H1 (cell line): ENCODE results near the gene SKP1. TPM values are rescaled to one million over a fixed set of nuclear protein-coding genes. Genes with fewer than 3 reads are reported as not detected.

Source experiments
- ASH2L ChIP-seq: fragments of 200-600, 300-600 bp; sonication (generic); IDR thresholded peaks from one replicate; pipeline ENCODE4 v1.7.1; 2017; ENCODE audit warnings: low read length
- CBX8 ChIP-seq: fragments of 300-800, 300-1000 bp; sonication (generic); IDR thresholded peaks from 2 replicates; pipeline ENCODE4 v1.7.1; 2016; ENCODE audit warnings: low read depth, low read length, borderline replicate concordance
- CEBPB ChIP-seq: IDR thresholded peaks from 2 replicates; pipeline ENCODE4 v1.6.1; 2012; ENCODE audit warnings: low read depth, low read length
- CREB1 ChIP-seq: IDR thresholded peaks from 2 replicates; pipeline ENCODE4 v1.6.1; 2012; ENCODE audit warnings: inconsistent platforms
- GABPA ChIP-seq: IDR thresholded peaks from 2 replicates; pipeline ENCODE4 v1.6.1; 2011; ENCODE audit warnings: mild to moderate bottlenecking, low read length, moderate library complexity, borderline replicate concordance; ENCODE audit not compliant: insufficient read depth
- JUND ChIP-seq: IDR thresholded peaks from 2 replicates; pipeline ENCODE4 v1.6.1; 2011; ENCODE audit warnings: mild to moderate bottlenecking, improper control_type of control experiment, low read length
- KDM5A ChIP-seq: fragments of 200-600 bp; IDR thresholded peaks from 2 replicates; pipeline ENCODE4 v1.7.1; 2012; ENCODE audit warnings: mild to moderate bottlenecking, low read length, inconsistent platforms, mixed read lengths
- NANOG ChIP-seq: IDR thresholded peaks from 2 replicates; pipeline ENCODE4 v1.6.1; 2011; ENCODE audit warnings: low read length, low read depth, mild to moderate bottlenecking, inconsistent platforms; ENCODE audit not compliant: insufficient read depth, poor library complexity, severe bottlenecking
- NRF1 ChIP-seq: IDR thresholded peaks from 2 replicates; pipeline ENCODE4 v1.6.1; 2011; ENCODE audit warnings: mild to moderate bottlenecking, low read depth, low read length, improper control_type of control experiment
- POLR2AphosphoS5 ChIP-seq: IDR thresholded peaks from 2 replicates; pipeline ENCODE4 v1.6.1; 2011; ENCODE audit warnings: low read depth, low read length
- POU5F1 ChIP-seq: IDR thresholded peaks from 2 replicates; pipeline ENCODE4 v1.6.1; 2011; ENCODE audit warnings: low read depth, mild to moderate bottlenecking, low read length, moderate library complexity
- RFX5 ChIP-seq: IDR thresholded peaks from 2 replicates; pipeline ENCODE4 v1.6.1; 2011; ENCODE audit warnings: low read depth, low read length, improper control_type of control experiment, borderline replicate concordance
- RXRA ChIP-seq: IDR thresholded peaks from 2 replicates; pipeline ENCODE4 v1.6.1; 2011; ENCODE audit warnings: low read depth, mild to moderate bottlenecking, low read length, moderate library complexity; ENCODE audit not compliant: insufficient read depth
- SIN3A ChIP-seq, 2 experiments: IDR thresholded peaks in 1 of 2; conservative IDR thresholded peaks in 1 of 2; 2 replicates each; pipeline ENCODE4 v1.6.1; 2011 to 2012; ENCODE audit warnings: low read length in 2 of 2, improper control_type of control experiment in 1 of 2, low read depth in 1 of 2, mild to moderate bottlenecking in 1 of 2
- SIX5 ChIP-seq: IDR thresholded peaks from 2 replicates; pipeline ENCODE4 v1.6.1; 2011; ENCODE audit warnings: mild to moderate bottlenecking, low read depth, low read length
- SP2 ChIP-seq: IDR thresholded peaks from 2 replicates; pipeline ENCODE4 v1.6.1; 2012; ENCODE audit warnings: mild to moderate bottlenecking, low read length, inconsistent platforms
- SP4 ChIP-seq: IDR thresholded peaks from 2 replicates; pipeline ENCODE4 v1.6.1; 2012; ENCODE audit warnings: low read length, inconsistent platforms
- TAF7 ChIP-seq: optimal IDR thresholded peaks from 2 replicates; pipeline ENCODE3; 2011; ENCODE audit warnings: low read depth, mild to moderate bottlenecking, inconsistent platforms, low read length, moderate library complexity, borderline replicate concordance
- YY1 ChIP-seq: IDR thresholded peaks from 2 replicates; pipeline ENCODE4 v1.6.1; 2011; ENCODE audit warnings: low read depth, mild to moderate bottlenecking, low read length
- ZNF274 ChIP-seq: IDR thresholded peaks from 2 replicates; pipeline ENCODE4 v1.7.0; 2012; ENCODE audit warnings: low read length, borderline replicate concordance; ENCODE audit errors: extremely low read depth
- polyA plus RNA-seq, 7 experiments: library from polyadenylated mRNA; depleted of rRNA in 3 of 7; stranded (reverse) in 5 of 7; unstranded in 2 of 7; fragments of >200 nt in 5 of 7; fragments of 200-250 nt in 2 of 7; gene quantifications; 1 replicate in 5 of 7; 2 replicates in 1 of 7; 4 replicates in 1 of 7; pipeline versions ENCODE4 v1.2.1 to v1.2.3, GENCODE V29; 2011 to 2013; ENCODE audit warnings: missing spikeins in 2 of 7, mixed read lengths in 2 of 7
- total RNA-seq: library from RNA; stranded (reverse); fragmentation: NEBNext Ultra II Directional; extraction: Animal tissue kit (Norgen Biotek cat#: 25700); gene quantifications from 2 replicates; pipeline ENCODE4 v1.2.1, GENCODE V29; 2021
- TF ChIP-seq, protein P1 (sequence below): IDR thresholded peaks from 2 replicates; pipeline ENCODE4 v1.6.1; 2011; ENCODE audit warnings: low read length, improper control_type of control experiment
- TF ChIP-seq, protein P2 (sequence below): IDR thresholded peaks from 2 replicates; pipeline ENCODE4 v1.6.1; 2012; ENCODE audit warnings: low read length, inconsistent platforms

SKP1 gene
- total and polyA plus RNA-seq, 2 of the 8 experiments (the other 6 are each of a cell fraction or from before 2014, with no cell fraction given) = 163 to 332 TPM

DNA sequence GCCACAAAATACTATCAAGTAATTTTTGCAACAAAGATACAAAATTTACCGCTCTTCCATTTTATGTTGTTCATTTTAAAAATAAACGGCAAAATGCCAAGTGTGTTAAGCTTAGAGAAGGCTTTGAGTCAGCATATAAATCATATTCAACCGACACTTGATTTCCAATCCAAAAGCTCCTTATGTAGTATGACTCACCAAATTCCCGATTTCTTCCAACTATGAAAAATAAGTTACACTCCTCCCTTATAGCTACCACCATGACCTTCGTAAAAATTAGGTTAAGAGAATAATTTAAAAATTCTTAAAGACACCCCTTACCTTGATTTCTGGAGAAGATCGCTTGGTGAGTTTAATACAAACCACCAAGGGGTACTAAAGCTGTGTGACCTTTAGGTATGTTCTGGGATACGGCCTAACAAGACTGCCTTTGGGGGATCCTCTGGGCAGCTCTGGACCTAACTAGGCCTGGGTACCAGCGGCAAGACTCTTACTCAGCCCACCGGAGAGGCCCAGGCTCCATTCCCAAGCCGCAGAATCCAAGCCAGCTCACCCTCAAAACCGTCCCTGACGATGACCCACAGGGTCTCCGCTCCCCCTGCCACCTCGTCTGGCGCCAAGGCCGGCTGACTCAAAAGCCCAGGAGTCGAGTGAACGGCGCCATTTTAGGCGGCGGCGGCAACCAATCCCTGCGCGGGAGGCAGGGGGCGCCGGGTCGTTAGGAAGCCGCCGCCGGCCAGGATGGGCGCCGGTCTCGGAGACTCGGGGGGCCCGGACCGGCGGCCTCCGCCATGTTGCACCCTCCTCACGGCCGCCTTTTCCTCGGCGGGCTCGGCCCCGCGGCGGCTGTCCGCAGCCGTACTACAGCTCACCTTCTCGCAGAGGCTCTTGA, 48.4 kb upstream of the SKP1 start (continued):
- peak; percentile 34 for TF ChIP-seq ASH2L
- no peak for TF ChIP-seq GABPA
- TF ChIP-seq KDM5A = peak; percentile 76
- no peak for TF ChIP-seq RXRA
- no peak for TF ChIP-seq CREB1
- TF ChIP-seq SIN3A (conservative IDR thresholded peaks at IDR 0.05 in 1 of 2, IDR thresholded peaks at IDR 0.05 in 1 of 2; ENCODE audit: low read depth in 1 of 2, low read length in 2 of 2) = peak in 1 of 2 experiments; percentile 60; a peak in 1 of 4 replicates
- TF ChIP-seq, protein P1, sequence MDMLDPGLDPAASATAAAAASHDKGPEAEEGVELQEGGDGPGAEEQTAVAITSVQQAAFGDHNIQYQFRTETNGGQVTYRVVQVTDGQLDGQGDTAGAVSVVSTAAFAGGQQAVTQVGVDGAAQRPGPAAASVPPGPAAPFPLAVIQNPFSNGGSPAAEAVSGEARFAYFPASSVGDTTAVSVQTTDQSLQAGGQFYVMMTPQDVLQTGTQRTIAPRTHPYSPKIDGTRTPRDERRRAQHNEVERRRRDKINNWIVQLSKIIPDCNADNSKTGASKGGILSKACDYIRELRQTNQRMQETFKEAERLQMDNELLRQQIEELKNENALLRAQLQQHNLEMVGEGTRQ = no peak
- no peak for TF ChIP-seq SP2
- TF ChIP-seq ZNF274 = no peak
- no peak for TF ChIP-seq POU5F1
- no peak for TF ChIP-seq SIX5
- peak; percentile 72; the same call in 1 of the 2 replicates for TF ChIP-seq POLR2AphosphoS5
- TF ChIP-seq, protein P2, sequence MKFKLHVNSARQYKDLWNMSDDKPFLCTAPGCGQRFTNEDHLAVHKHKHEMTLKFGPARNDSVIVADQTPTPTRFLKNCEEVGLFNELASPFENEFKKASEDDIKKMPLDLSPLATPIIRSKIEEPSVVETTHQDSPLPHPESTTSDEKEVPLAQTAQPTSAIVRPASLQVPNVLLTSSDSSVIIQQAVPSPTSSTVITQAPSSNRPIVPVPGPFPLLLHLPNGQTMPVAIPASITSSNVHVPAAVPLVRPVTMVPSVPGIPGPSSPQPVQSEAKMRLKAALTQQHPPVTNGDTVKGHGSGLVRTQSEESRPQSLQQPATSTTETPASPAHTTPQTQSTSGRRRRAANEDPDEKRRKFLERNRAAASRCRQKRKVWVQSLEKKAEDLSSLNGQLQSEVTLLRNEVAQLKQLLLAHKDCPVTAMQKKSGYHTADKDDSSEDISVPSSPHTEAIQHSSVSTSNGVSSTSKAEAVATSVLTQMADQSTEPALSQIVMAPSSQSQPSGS = no peak
- no peak for TF ChIP-seq NRF1
- TF ChIP-seq SP4 = no peak
- TF ChIP-seq JUND = no peak
- peak; percentile 96 for TF ChIP-seq YY1
- no peak for TF ChIP-seq NANOG
- no peak for TF ChIP-seq RFX5
- TF ChIP-seq CBX8 = no peak
- TF ChIP-seq TAF7 = peak; percentile 73
- TF ChIP-seq CEBPB = no peak
